ENCODE data around the gene CYP2S1.

DNA sequence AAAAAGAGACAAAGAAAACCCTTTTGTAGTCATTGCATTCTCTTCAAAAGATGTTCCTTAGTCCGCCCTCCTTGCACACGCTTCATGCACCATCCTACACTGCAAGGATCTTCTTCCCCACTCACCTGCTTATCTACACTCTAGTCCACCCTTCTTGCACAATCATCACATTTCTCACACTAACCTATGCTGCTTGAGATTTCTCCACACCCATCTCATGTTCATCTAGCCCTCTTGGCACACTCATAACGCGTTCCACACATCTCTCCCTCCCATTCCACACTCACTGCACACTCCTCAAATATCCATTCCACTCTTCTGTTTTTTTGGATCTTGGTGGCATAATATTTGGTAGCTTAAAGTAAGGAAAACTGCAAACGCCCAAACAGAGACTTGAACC, 48.8 kb downstream of the CYP2S1 start:
- TF ChIP-seq SOX15 (CRISPR knock-in tag; IDR thresholded peaks at IDR 0.05) = no peak
- TF ChIP-seq FOXJ3 (CRISPR knock-in tag; IDR thresholded peaks at IDR 0.05; ENCODE audit: borderline replicate concordance) = no peak
- TF ChIP-seq, protein P1, sequence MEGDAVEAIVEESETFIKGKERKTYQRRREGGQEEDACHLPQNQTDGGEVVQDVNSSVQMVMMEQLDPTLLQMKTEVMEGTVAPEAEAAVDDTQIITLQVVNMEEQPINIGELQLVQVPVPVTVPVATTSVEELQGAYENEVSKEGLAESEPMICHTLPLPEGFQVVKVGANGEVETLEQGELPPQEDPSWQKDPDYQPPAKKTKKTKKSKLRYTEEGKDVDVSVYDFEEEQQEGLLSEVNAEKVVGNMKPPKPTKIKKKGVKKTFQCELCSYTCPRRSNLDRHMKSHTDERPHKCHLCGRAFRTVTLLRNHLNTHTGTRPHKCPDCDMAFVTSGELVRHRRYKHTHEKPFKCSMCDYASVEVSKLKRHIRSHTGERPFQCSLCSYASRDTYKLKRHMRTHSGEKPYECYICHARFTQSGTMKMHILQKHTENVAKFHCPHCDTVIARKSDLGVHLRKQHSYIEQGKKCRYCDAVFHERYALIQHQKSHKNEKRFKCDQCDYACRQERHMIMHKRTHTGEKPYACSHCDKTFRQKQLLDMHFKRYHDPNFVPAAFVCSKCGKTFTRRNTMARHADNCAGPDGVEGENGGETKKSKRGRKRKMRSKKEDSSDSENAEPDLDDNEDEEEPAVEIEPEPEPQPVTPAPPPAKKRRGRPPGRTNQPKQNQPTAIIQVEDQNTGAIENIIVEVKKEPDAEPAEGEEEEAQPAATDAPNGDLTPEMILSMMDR (IDR thresholded peaks at IDR 0.05) = no peak
